HepG2 (cell line): Measurements from ENCODE around the gene LRPPRC. TPM values are rescaled to one million over a fixed set of nuclear protein-coding genes. Genes with fewer than 3 reads are reported as not detected.

Experiments
- ARNTL ChIP-seq: sonication (generic); formaldehyde crosslinking; IDR thresholded peaks from 2 replicates; pipeline ENCODE4 v1.4.0; 2020; ENCODE audit warnings: mild to moderate bottlenecking, missing genetic modification reagents
- BRF2 ChIP-seq: sonication (generic); formaldehyde crosslinking; IDR thresholded peaks from 2 replicates; pipeline ENCODE4 v1.8.1; 2022; ENCODE audit warnings: mild to moderate bottlenecking, missing genetic modification reagents
- CREBL2 ChIP-seq: sonication (generic); formaldehyde crosslinking; IDR thresholded peaks from 2 replicates; pipeline ENCODE4 v1.8.1; 2023; ENCODE audit warnings: missing genetic modification reagents, mild to moderate bottlenecking, borderline replicate concordance
- HINFP ChIP-seq: sonication (generic); formaldehyde crosslinking; IDR thresholded peaks from 2 replicates; pipeline ENCODE4 v1.4.0; 2020; ENCODE audit warnings: low read depth, mild to moderate bottlenecking, missing genetic modification reagents
- NCOA1 ChIP-seq: sonication (generic); formaldehyde crosslinking; IDR thresholded peaks from 2 replicates; pipeline ENCODE4 v1.9.0; 2021; ENCODE audit warnings: missing genetic modification reagents
- SRSF9 ChIP-seq: fragments of 200-400 bp; formaldehyde crosslinking; IDR thresholded peaks from 2 replicates; pipeline ENCODE4 v1.6.1; 2018; ENCODE audit warnings: borderline replicate concordance, mild to moderate bottlenecking, low read depth, low read length; ENCODE audit not compliant: insufficient read depth, poor library complexity, severe bottlenecking
- TMF1 ChIP-seq: sonication (generic); formaldehyde crosslinking; IDR thresholded peaks from 2 replicates; pipeline ENCODE4 v1.8.1; 2022; ENCODE audit warnings: low read depth, missing genetic modification reagents
- ZFP91 ChIP-seq: sonication (generic); formaldehyde crosslinking; IDR thresholded peaks from 2 replicates; pipeline ENCODE4 v1.9.0; 2022; ENCODE audit warnings: missing genetic modification reagents, mild to moderate bottlenecking, borderline replicate concordance
- ZKSCAN5 ChIP-seq: sonication (generic); formaldehyde crosslinking; IDR thresholded peaks from 2 replicates; pipeline ENCODE4 v1.5.1; 2020; ENCODE audit warnings: mild to moderate bottlenecking, missing genetic modification reagents
- ZNF264 ChIP-seq: sonication (generic); formaldehyde crosslinking; IDR thresholded peaks from 2 replicates; pipeline ENCODE4 v1.4.0; 2020; ENCODE audit warnings: missing genetic modification reagents
- ZNF282 ChIP-seq: fragments of 450-650 bp; IDR thresholded peaks from 2 replicates; pipeline ENCODE4 v1.6.1; 2018; ENCODE audit not compliant: partially characterized antibody
- ZNF33B ChIP-seq: sonication (generic); formaldehyde crosslinking; IDR thresholded peaks from 2 replicates; pipeline ENCODE4 v1.5.1; 2020; ENCODE audit warnings: mild to moderate bottlenecking, missing genetic modification reagents
- ZNF512 ChIP-seq: sonication (generic); formaldehyde crosslinking; IDR thresholded peaks from 2 replicates; pipeline ENCODE4 v1.4.0; 2020; ENCODE audit warnings: mild to moderate bottlenecking, missing genetic modification reagents
- ZNF609 ChIP-seq: sonication (generic); formaldehyde crosslinking; IDR thresholded peaks from 2 replicates; pipeline ENCODE4 v1.4.0; 2020; ENCODE audit warnings: mild to moderate bottlenecking, missing genetic modification reagents, borderline replicate concordance
- ZNF703 ChIP-seq: sonication (generic); formaldehyde crosslinking; IDR thresholded peaks from 2 replicates; pipeline ENCODE4 v1.5.1; 2020; ENCODE audit warnings: missing genetic modification reagents, mild to moderate bottlenecking, moderate library complexity, borderline replicate concordance
- polyA plus RNA-seq, 8 experiments: library from polyadenylated mRNA; depleted of rRNA in 3 of 8; stranded (reverse) in 7 of 8; unstranded in 1 of 8; fragments of >200 nt; fragmentation: Illumina TruSeq in 4 of 8; extraction: Trizol in 4 of 8; gene quantifications; 2 replicates each; pipeline versions ENCODE4 v1.2.1 to v1.2.3, GENCODE V29; 2011 to 2016; ENCODE audit warnings: low read depth in 4 of 8, missing spikeins in 1 of 8, mixed read lengths in 1 of 8; ENCODE audit not compliant: insufficient read depth in 1 of 8
- total RNA-seq, 5 experiments: library from RNA; depleted of rRNA; stranded (reverse); fragments of >200 nt; fragmentation: Illumina TruSeq; extraction: Trizol; gene quantifications; 2 replicates each; pipeline ENCODE4 v1.2.3, GENCODE V29; 2016; ENCODE audit warnings: low read depth in 1 of 5

The LRPPRC gene
- total and polyA plus RNA-seq, 2 of the 13 experiments (the other 11 are each of a cell fraction or from before 2014, with no cell fraction given): 117 to 167 TPM

GRCh38 chr2:43995733-43996533, at the start of gene LRPPRC (continued):
- TF ChIP-seq ZFP91 (CRISPR knock-in tag): peak; percentile 77
- TF ChIP-seq ZNF33B (CRISPR knock-in tag): no peak; the same call in 1 of the 2 replicates
- no peak for TF ChIP-seq ZNF512
- 0 out of 2 replicates have a peak, but pooled peaks have one; percentile 54 for TF ChIP-seq HINFP (CRISPR knock-in tag)
- peak; percentile 71; the same call in 1 of the 2 replicates for TF ChIP-seq ZNF264 (CRISPR knock-in tag)
- TF ChIP-seq ARNTL (CRISPR knock-in tag): peak; percentile 70; the same call in 1 of the 2 replicates
- no peak for TF ChIP-seq BRF2
- TF ChIP-seq ZNF609 (CRISPR knock-in tag): no peak
- TF ChIP-seq TMF1 (CRISPR knock-in tag): no peak
- TF ChIP-seq ZNF703 (CRISPR knock-in tag): peak; percentile 82; the same call in 1 of the 2 replicates
- no peak for TF ChIP-seq SRSF9
- TF ChIP-seq ZNF282: no peak
- no peak; the same call in 1 of the 2 replicates for TF ChIP-seq CREBL2
- TF ChIP-seq NCOA1 (CRISPR knock-in tag): 0 out of 2 replicates have a peak, but pooled peaks have one; percentile 22
- no peak for TF ChIP-seq ZKSCAN5 (CRISPR knock-in tag)
